Suppressor macrophage treated with lipopolysaccharide for 1 hour (primary cell): ENCODE results near the gene PCK1.

ENCODE experiments used
- DNase-seq, 3 donors: peaks; one replicate each; pipeline ENCODE4 v3.0.0-alpha.2; 2020 to 2022

Gene PCK1

GRCh38 chr20:57536771-57537724 is 23.9 kb upstream of the PCK1 start:
- DNase-seq: no peak

- DNase-seq: no peak
Observed at GRCh38 chr20:57537822-57538221, 23.1 kb upstream of the PCK1 start.

GRCh38 chr20:57539889-57540288 is 21.0 kb upstream of the PCK1 start:
- no peak for DNase-seq

- no peak for DNase-seq
Observed at GRCh38 chr20:57540890-57541580, 19.9 kb upstream of the PCK1 start.

DNA sequence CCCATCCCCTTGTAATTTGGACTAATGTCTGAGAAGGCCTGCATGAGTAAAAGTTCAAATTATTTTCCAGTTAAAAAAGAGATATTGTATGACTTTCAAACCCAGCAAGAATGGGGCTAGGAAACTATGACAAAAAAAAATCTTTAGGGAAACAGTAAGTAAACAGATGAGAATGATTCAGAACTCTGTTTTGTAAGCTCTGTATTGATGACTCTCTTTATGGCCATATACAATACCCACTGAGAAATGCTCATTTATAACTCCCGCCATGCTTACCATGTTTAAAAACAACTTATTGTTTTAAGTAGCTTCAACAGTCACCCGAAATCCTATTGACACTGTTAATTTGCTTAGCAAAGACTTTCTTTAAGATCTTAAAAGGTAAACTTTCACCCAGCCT is 17.2 kb upstream of the PCK1 start:
- DNase-seq: no peak

DNA sequence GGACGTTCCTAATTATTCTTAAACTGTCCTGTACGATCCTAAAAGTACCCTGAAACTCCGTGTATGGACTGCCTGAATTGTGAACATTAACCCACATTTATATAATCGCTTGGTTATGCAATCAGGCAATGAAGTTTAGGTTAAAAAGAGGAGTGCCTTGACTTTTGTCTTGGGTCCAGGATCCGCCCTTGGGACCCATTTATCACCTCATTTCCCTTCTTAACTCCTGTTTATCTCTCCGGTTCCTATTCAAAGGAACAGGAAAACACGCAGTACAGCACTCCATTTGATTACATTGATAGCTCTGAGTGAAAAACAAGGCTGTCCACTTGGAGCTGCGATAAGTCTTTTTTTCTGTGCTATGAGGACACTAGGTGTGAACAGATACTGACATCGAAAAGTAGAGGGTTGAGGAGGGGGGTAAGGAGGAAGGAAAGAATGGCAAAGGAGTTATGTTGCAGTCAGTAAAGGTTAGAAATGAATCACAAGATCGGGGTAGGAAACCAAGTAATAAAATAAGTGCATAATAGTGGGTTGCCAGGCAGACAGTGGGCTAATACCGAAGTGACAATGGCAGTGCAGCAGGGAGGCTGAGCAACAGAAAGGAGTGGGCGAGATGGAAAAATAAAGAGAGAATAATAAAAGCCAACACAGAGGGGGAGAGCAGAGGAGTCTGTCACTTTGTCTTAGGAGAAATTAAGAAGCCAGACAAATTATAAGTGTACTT is 15.9 kb upstream of the PCK1 start:
- DNase-seq: no peak

- no peak for DNase-seq
Observed at GRCh38 chr20:57545927-57546662, 14.8 kb upstream of the PCK1 start.

DNA sequence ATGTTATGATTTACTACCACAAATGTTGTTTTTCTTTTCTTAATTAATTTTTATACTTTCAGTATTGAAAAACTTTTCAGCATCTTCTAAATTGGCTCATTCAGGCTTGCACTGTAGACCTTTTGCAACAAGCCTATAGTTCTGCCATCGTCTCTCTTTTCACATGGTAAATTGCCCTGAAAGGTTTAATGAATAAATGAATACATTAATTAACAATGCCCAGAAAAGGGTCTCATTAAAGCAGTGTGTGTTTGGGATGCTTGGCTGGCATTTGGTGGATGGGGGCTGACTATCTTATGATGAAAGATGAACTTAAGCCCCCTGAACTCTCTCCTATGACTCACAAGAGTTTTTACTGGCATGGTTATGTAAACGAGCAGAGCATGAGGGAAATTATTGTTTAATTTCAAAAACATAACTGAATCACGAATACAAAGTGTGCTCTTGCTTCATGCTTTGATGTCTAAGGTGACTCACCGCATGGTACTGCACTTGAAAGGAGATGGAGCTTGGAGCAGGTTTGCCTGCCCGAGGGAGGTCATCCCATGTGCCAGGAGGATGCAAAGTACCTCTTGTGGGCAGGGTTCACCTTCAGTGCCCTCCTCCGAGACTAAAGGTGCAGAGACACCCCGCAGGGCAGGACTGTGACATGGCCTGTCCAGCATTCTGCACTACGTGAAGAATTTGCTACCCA is 13.8 kb upstream of the PCK1 start:
- DNase-seq: no peak

DNA sequence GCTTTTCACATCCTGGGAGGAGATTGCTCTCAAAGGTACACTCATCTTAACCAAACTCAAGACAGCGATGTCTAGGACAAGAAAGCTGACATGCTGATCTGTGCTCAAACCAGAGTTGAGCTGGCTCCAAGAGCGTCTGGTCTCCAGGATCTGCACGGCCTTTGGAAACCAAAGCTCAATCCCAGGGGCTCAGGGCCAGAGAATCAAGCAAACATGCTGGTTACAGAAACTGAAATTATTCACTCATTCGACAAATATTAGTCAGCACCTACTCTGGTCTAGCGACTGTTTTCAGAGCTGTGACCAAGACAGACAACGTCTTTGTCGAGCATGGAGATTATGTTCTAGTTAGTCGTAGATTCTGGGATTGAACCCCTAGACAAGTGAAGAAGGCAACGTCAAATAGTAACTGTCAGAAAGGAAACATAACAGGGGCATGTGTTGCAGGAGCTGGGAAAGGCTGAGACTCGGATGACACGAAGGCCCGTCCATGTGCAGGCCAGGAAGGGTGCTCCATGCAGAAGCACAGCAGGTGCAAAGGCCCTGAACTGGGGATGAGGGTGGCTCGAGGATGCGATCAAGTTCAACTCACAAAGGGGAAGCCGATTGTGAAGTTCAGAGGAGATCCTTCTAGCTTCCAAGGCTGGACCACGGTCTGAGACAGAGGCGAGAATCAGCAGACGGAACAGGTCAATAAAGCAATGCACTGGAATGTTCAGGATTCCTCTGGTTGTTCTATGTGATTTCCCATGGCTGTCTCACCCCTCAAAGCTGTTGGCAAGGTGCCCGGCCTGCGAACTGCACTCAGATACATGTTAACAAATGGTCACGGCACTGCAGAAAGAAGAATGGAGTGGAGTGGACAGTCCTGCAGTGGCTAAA is 12.5 kb upstream of the PCK1 start:
- DNase-seq: no peak

DNA sequence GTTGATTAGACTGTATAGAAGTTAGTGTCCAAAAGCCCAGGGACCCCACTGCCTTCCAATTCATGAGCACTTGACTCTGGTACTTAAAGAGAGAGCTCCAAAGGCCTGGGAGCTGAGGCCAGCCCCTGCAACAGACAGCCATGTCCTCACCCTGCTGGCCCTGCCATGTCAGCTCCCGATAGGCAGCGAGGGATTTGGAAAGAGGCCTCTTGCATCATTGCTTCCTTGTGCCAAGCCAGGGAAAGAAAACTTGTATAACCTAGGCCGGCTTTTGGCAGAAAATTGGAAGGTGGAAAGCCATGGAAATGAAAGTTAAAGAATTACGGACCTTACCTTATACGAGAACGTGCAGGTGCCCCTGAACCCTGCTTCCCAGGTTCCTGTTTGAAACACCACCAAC is 8.4 kb upstream of the PCK1 start:
- no peak for DNase-seq

DNA sequence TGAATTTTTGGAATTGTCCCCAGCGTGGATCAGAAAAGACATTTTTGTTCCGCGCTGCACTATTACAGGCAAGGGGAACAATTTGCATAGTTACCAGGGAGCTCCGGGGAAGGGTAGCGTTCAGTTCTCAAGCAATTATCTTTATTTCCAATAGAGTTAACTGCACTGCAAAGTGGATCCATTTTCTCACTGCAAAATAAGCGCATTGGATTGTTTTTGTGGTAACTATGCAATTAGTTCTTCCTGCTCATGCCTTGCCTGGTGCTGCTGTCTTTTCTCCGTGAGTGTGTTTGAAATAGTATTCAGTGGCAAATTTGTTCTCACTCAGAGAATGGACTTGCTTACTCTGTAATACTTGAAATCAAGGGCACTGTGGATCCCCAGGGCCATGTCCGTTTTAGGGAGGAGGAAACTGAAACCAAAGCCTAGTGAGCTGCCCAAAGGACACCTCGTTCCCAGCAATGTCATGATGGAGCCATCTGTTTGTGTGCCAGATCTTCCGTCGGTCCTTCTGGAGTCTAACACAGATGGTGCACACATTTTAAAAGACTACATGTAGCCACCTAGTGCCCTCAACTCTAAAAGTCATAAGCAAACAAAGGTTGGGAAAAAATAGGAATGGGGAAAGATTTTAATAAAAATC is 7.4 kb upstream of the PCK1 start:
- DNase-seq: no peak

DNA sequence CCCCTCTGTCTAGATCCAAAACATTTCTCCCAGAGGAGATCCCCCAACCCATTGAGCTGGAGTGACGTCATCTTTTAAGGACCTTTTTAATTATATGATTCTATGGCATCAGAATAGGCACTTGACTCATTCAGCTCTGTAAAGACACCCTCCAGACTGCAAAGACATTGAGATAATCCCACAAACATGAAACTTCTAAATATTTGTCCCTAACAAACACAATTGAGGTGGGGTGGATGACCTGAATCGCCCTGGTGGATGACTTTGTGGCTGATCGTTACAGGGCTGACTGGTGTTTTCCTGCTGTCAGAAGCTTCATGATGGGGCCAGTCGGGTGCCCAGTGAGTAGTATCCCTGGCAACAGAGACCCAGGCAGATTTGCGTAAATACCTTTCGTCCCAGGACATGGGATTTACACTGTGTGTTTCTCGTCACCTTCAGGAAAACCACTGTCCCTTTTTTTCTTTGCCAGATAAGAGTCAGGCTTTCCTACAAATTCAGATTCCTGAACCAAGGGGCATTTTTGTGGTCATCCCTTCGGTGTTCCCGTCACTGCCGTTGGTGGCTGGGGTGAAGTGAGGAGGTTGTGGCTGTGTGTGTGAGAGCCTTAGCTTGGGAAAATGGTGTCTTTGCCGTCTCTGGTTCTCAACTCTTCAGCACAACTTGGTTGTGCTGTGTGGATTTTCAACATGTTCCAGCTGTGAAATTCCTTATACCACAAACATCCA is 5.3 kb upstream of the PCK1 start:
- DNase-seq: no peak

- no peak for DNase-seq
Observed at GRCh38 chr20:57556980-57557274, 4.0 kb upstream of the PCK1 start.

DNA sequence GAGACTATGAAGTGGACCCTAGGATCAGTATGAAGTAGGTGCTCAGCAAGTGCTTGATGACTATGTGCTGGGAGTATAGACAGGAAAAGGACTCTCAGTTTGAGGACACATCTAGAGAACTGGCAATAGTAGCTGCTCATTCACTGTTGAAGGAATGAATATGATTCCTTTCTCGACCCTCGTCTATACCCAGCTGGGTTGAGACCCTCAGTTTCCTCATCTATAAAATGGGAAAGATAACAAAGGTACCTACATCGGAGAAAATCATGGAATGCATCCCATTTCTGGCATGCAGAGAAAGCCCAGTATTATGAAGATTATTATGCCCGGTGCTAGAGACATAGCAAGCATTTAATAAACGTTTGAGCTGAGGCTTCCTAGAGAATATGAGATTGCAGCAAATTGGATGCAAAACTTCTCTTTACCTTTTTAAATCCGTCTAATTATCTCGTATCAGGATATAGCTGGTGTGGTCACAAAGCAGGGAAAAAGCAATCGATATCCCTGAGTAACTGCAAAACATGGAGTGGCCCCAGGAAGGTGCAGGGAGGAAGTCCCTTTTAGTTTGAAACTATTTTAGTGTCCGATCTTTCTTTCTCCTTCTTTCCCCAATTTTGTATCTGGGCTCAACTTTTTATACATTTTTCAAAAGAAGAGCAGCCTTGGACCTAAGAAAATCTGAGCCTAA is 2.8 kb upstream of the PCK1 start:
- no peak for DNase-seq

- no peak for DNase-seq
Observed at GRCh38 chr20:57558614-57559288, 2.2 kb upstream of the PCK1 start.

GRCh38 chr20:57559289-57559634 is 1.6 kb upstream of the PCK1 start:
- no peak for DNase-seq

GRCh38 chr20:57559658-57560553 is 1.0 kb upstream of the PCK1 start:
- no peak for DNase-seq
